ENCODE results near the gene MTR.

GRCh38 chr1:236904892-236905741 lies 110.0 kb downstream of the MTR start:
- TF ChIP-seq CTCF (IDR thresholded peaks at IDR 0.05) (no peak), POLR2A (IDR thresholded peaks at IDR 0.05) (no peak)

Data from Peyer's patch (tissue), 4 donors.